Left renal pelvis (tissue), 4 donors: ENCODE results near the gene ANXA2R. TPM values are rescaled to one million over a fixed set of nuclear protein-coding genes. Genes with fewer than 3 reads are reported as not detected.
"Not testable (repeated sequence)": the region's sequence is repeated elsewhere in the genome, so short reads cannot be mapped to it uniquely, and the experiment has no call there.

Experiments used
- DNase-seq, 4 donors: peaks; one replicate each; pipeline ENCODE4 v3.0.0-alpha.2; 2013; ENCODE audit warnings: low read depth in 4 of 4, low spot score in 3 of 4
- polyA plus RNA-seq, 4 donors: library from polyadenylated mRNA; unstranded; fragments of 120-200 nt; gene quantifications; one replicate each; pipeline ENCODE4 v1.2.1, GENCODE V29; 2013; ENCODE audit not compliant: insufficient read length in 4 of 4

The ANXA2R gene
- polyA plus RNA-seq, result 1 to 10 TPM in 3 of 4 donors, under 1 TPM in 1; 0.82 to 1.4 (median 1.1) TPM

GRCh38 chr5:43040287-43041098 lies at the start of gene ANXA2R:
ANXA2R (minus strand) TSS chr5:43040319; CDS start chr5:43040046, 273 bp downstream.
- DNase-seq, result no peak

- DNase-seq, result not testable (repeated sequence)
These were observed 46.2 kb upstream of the ANXA2R start for GRCh38 chr5:43086118-43086908.

GRCh38 chr5:43085453-43085852 lies 45.3 kb upstream of the ANXA2R start:
- no peak for DNase-seq

GRCh38 chr5:43084468-43084867 lies 44.3 kb upstream of the ANXA2R start:
- not testable (repeated sequence) for DNase-seq

DNA sequence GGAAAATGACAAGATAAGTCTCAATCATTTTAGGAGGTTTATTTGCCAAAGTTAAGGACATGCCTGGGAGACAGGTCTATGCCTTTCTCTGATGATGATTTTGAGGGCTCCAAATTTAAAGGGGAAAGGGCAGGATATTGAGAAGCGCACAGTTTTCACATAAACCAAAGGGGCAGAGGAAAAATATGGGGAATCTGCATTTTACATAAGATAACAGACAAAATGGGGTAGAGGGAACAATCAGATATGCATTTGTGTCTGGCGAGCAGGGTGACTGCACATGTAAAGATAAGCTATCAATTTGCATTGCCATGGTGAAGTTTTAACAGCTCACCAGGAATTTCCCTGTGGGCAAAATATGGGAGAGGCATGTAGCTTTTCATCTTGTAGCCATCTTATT lies 41.2 kb upstream of the ANXA2R start:
- DNase-seq, result not testable (repeated sequence)

DNA sequence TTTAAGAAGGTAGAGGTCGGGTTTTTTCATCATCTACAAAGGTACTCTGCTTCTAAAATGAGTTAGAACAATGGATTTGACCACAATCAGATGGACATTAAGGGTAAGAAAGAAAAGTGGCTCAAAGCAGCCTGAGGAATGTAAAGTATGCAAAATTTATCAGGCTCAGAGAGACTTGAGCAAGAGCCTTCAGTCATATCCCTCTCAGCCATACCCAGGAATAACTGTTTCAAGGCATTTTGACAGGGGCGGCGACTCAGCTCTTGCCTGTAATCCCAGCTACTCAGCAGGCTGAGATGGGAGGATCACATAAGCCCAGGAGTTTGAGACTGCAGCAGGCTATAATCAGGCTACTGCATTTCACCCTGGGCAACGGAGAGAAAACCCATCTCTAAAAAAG lies 38.8 kb upstream of the ANXA2R start:
- DNase-seq, result no peak

GRCh38 chr5:43077446-43078191 lies 37.5 kb upstream of the ANXA2R start:
- not testable (repeated sequence) for DNase-seq

DNA sequence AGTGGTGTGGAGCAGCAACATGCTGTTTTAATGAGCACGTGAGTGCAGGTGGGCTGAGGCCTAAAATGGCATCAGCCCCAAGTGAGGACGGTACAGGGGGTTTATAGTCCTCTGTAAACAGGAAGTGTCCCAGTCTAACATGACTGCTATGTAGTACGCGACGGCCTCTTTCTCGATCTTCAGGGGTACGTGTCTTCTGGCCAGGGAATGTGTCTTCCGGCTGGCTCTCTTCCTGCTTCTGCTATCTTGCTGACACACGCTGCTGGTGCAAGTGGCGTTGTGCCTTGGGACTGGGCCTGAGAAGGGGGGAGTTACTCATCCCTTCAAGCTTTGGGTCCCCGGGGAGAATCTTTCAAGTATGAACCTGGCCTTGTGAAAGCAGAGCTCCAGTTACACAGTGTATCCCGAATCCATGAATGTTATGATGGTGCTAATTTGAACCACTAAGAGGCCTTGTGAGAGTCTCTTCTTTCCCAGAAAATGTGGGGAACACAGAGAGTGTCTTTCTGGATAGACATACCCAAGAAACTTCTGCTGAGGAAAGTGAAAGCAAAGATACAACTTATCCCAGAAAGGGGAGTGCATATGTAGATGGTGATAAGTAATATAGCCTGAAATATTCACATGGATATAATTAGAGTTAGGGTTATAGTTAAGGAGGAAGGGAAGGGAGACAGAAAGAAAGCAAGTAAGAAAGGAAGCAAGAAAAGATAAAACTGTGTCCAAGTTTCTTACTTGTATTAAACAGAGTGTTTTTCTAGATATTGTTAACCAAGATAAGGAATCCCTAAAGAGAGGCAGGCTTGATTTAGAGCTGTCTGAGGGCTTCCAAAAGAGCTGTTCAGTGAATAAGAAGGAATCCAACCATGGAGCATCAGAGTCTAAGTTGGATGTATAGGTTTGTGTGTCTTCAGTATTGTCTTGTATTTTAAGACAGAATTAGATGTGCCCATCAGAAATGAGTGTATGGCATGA lies 35.5 kb upstream of the ANXA2R start:
- no peak for DNase-seq

GRCh38 chr5:43074987-43075318 lies 34.8 kb upstream of the ANXA2R start:
- DNase-seq, result no peak

DNA sequence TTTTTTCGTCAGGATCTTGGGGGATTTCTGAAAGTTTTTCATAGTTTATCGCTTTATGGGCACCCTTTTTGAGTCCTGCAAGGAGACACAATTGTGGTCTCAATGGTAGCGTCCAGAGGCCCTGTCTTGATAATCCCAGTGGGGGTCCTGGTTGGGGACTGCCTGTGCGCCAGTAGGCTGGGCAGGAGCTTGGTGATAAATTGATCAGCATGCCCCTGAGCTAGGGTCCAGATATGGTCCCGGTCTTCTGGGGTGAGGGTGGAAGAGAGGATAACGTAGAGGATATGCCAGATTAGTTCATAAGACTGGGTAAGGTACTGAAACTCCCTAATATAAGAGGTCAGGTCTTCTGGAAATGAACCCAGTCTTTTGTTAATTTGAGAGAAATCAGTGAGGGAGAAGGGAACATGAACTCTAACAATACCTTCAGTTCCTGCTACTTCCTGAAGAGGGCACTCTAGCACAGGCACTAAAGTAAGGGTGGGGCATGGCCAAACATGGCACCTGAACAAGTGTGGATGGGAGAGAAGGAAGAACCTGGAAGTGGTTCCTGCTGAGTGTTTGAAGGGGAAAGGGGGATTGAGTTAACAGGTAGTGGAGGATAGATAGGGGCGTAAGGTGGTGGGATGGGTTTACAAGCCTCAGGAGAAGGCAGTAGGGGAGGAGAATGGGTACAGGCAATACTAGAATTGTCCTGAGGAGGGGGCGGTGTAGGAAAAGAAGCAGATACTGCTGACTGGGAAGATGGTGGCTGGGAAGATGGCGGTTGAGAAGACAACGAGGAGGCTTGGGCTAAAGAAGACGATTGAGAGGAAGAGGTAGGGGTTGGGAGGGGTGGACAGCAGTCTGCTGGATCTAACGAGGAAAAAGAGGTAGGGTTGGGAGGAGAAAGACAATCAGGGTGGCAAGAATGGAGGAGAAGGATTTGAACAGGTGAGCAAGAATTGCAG lies 33.8 kb upstream of the ANXA2R start:
- no peak for DNase-seq

DNA sequence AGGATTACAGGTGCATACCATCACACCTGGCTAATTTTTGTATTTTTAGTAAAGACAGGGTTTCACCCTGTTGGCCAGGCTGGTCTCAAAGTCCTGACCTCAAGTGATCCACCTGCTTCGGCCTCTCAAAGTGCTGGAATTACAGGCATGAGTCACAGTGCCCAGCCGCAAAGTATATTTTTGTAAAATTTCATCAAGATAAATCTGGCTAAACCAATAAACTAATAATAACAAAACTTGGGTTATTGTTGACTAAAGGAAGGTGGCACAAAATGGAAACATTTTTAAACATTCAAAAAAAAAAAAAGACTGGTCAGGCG lies 29.2 kb upstream of the ANXA2R start:
- not testable (repeated sequence) for DNase-seq

GRCh38 chr5:43068037-43068436 lies 27.9 kb upstream of the ANXA2R start:
- no peak for DNase-seq

- DNase-seq, result peak; percentile 91 to 93 (median 92)
These were observed 27.0 kb upstream of the ANXA2R start for GRCh38 chr5:43066799-43067741.

DNA sequence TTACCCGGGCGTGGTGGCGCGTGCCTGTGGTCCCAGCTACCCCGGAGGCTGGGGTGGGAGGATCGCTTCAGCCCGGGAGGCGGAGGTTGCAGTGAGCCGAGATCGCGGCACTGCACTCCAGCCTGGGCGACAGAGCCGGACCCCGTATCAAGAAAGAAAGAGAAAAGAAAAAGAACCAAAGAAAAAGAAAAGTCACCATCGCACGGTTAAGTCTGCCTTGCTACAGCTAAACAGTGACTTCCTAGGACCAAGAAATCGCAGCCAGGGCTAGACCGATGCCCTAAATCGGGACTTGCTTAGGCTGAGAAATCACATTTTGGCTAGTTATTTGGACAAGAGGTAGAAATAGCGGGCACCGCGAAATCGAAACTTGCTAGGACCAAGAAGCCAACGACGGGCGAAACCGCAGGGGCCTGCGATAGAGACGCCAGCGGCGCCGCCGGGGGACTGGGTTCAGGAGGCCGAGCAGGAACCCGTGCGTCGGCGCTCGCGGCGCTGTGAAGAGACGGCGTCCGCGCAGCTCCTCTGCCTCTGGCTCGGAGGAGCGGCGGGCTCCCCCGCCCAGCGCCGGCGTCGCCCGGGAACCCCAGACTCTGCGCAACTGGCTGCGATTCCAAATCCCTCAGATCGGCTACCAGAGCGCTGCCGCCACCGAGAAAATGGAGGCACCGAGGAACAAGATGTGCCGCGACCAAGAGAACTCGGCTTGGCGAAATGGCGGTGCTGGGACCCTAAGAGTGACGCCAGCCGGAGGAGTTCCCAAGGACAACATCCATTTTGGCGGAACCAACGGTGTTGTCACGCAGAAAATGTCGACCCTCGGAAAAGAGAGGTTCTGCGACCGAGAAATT lies 26.1 kb upstream of the ANXA2R start:
- DNase-seq, result peak in 3 of 4 donors; percentile 48 to 80 (median 60)

- DNase-seq, result peak in 1 of 4 donors; percentile 38
These were observed 25.3 kb upstream of the ANXA2R start for GRCh38 chr5:43065387-43065947.

GRCh38 chr5:43063721-43064171 lies 23.6 kb upstream of the ANXA2R start:
- no peak for DNase-seq
